Measurements from ENCODE around the gene SOX14. TPM values are rescaled to one million over a fixed set of nuclear protein-coding genes. Genes with fewer than 3 reads are reported as not detected.

The SOX14 gene
- total and polyA plus RNA-seq, 2 experiments from 2014 or later, result 0.39 TPM; not detected in 1

DNA sequence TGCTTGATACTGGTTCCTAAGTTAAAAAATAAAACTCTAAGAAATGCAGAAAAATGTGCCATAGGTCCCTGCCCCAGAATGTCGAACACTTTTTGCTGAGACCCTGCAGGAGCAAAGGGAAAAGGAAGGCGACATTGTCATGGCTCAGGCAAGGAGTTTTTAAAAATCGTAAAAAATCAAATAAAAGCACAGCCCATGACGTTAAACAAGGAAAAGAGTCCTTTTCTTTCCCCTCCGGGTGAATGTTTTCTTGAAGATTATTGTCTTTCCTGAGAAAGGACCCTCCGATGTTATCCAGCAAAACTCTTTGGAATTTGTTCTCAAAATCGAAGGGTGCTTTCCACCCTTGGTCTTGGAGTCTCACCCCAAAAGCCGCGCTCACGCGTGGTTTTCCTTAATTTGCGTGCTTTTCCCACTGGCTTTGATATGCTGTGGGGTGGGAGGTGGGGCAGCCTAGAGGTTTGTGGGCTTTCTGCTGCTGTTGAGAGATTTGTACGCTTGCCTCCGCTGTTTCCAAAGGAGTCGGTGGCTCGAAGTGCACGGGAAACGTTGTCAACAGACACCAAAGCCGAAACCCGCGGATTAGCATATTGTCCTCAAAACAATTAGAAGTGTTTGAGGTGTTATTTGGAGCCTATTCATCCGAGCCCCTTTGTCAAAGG is 2.9 kb downstream of the SOX14 start:
- Mint-ChIP-seq H3K9me3 (no peaks in the 10 kb centered on the region; the same call in 2 of the 3 replicates), H3K27ac (no peak overlapping the region), H3K36me3 (ENCODE audit: low read depth) (no peaks in the 10 kb centered on the region; the same call in 2 of the 3 replicates), H3K4me1 (peaks cover 70% of the 10 kb centered on the region), H3K27me3 (ENCODE audit: insufficient read depth, low read depth, poor library complexity) (peaks cover 100% of the 10 kb centered on the region), H3K4me3 (peak overlapping the region; percentile 83)
- Histone ChIP-seq H3K79me2 (replicated peaks; ENCODE audit: insufficient read depth) (no peaks in the 10 kb centered on the region), H3K27me3 (ENCODE audit: insufficient read depth) (peaks cover 99% of the 10 kb centered on the region), H3F3A (replicated peaks; ENCODE audit: low read depth) (peaks cover 52% of the 10 kb centered on the region), H3K9me2 (ENCODE audit: insufficient read depth) (no peaks in the 10 kb centered on the region), H3K4me1 (ENCODE audit: insufficient read depth) (peaks cover 66% of the 10 kb centered on the region), H3K27ac (ENCODE audit: low read depth) (no peak overlapping the region), H2AFZ (no peak overlapping the region), H3K4me2 (peak overlapping the region; percentile 82), H3K4me3 (peak overlapping the region; percentile 37), H4K20me1 (replicated peaks; ENCODE audit: insufficient read depth) (peaks cover 10% of the 10 kb centered on the region; the same call in 1 of the 2 replicates), H3K36me3 (ENCODE audit: insufficient read depth) (no peaks in the 10 kb centered on the region)
- no peak for ATAC-seq
- TF ChIP-seq EZH2 (IDR thresholded peaks at IDR 0.05; ENCODE audit: low read depth, unreplicated experiment), result peak; percentile 34
- no peak for TF ChIP-seq CREB1 (CRISPR knock-in tag; IDR thresholded peaks at IDR 0.05; ENCODE audit: low read depth)
- peak; percentile 27 for TF ChIP-seq EZH2phosphoT487 (IDR thresholded peaks at IDR 0.05; ENCODE audit: unreplicated experiment)
- DNase-seq (ENCODE audit: low spot score), result peak; percentile 78

DNA sequence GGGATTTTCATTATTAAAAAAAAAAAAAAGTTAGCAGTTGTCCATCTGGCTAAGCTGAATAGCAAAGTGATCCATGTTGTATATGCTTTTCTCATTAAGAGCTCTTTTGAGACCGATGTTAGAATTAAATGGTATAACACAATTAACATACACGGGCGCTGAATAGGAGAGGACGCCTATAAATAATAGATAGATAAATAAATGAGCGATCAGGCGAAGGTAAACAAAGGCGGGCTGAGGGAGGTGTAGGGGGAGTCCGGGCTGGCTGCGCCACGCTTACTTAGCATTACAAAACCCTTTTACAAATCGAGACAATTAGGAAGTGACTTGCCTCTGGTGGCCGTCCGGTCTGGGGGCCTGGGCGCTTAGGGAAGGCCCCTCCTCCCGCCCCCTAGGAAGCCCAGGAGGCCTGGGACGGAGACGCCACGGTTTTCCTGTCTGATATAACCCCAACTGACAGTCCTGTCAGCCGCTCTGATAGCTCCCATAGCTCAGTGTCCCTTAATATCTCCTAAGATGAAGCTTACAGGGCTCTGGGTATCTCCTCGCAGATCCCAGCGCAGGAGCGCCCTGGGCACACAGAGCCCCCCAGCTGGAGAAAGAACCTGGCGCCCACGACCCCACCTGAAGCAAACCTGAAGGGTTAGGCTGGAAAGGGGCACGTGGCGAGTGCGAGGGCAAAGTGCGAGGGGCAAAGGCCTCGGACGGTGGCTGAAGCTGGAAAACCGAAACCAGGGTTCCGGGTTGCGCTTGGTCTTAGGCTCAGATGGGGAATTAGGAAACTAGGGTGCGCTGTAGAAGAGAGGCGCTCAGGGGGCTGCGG is 3.6 kb downstream of the SOX14 start:
- no peaks in the 10 kb centered on the region for H3K79me2 ChIP-seq (replicated peaks; ENCODE audit: insufficient read depth)
- no peaks in the 10 kb centered on the region for H3K9me2 ChIP-seq (ENCODE audit: insufficient read depth)
- Mint-ChIP-seq H3K4me3 (peak overlapping the region; percentile 83), H3K27ac (no peak overlapping the region), H3K9me3 (no peaks in the 10 kb centered on the region; the same call in 2 of the 3 replicates), H3K4me1 (peaks cover 68% of the 10 kb centered on the region), H3K27me3 (ENCODE audit: insufficient read depth, low read depth, poor library complexity) (peaks cover 100% of the 10 kb centered on the region), H3K36me3 (ENCODE audit: low read depth) (no peaks in the 10 kb centered on the region; the same call in 2 of the 3 replicates)
- peaks cover 99% of the 10 kb centered on the region for H3K27me3 ChIP-seq (ENCODE audit: insufficient read depth)
- H3K36me3 ChIP-seq (ENCODE audit: insufficient read depth), result no peaks in the 10 kb centered on the region
- H3K4me2 ChIP-seq, result peak overlapping the region; percentile 82
- TF ChIP-seq EZH2 (IDR thresholded peaks at IDR 0.05; ENCODE audit: low read depth, unreplicated experiment) (peak; percentile 23), CREB1 (CRISPR knock-in tag; IDR thresholded peaks at IDR 0.05; ENCODE audit: low read depth) (no peak), ZNF331 (CRISPR knock-in tag; IDR thresholded peaks at IDR 0.05; ENCODE audit: low read depth) (no peak), NANOG (IDR thresholded peaks at IDR 0.05; ENCODE audit: borderline replicate concordance) (peak; percentile 63), CTCF (conservative IDR thresholded peaks at IDR 0.05; ENCODE audit: low read depth in 2 of 2) (no peak), ZNF114 (CRISPR knock-in tag; IDR thresholded peaks at IDR 0.05) (no peak), EZH2phosphoT487 (IDR thresholded peaks at IDR 0.05; ENCODE audit: unreplicated experiment) (peak; percentile 34), STAT1 (IDR thresholded peaks at IDR 0.05; ENCODE audit: unreplicated experiment) (no peak), POLR2AphosphoS5 (IDR thresholded peaks at IDR 0.05; ENCODE audit: low read depth) (no peak)
- TF ChIP-seq, protein P1, sequence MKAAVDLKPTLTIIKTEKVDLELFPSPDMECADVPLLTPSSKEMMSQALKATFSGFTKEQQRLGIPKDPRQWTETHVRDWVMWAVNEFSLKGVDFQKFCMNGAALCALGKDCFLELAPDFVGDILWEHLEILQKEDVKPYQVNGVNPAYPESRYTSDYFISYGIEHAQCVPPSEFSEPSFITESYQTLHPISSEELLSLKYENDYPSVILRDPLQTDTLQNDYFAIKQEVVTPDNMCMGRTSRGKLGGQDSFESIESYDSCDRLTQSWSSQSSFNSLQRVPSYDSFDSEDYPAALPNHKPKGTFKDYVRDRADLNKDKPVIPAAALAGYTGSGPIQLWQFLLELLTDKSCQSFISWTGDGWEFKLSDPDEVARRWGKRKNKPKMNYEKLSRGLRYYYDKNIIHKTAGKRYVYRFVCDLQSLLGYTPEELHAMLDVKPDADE (IDR thresholded peaks at IDR 0.05), result no peak
- H3K4me3 ChIP-seq, result peak overlapping the region; percentile 49
- H3K27ac ChIP-seq (ENCODE audit: low read depth), result no peak overlapping the region
- H3K4me1 ChIP-seq (ENCODE audit: insufficient read depth), result peaks cover 66% of the 10 kb centered on the region
- peak; percentile 10 for ATAC-seq
- DNase-seq (ENCODE audit: low spot score), result peak; percentile 94
- H3F3A ChIP-seq (replicated peaks; ENCODE audit: low read depth), result peaks cover 47% of the 10 kb centered on the region
- peaks cover 2% of the 10 kb centered on the region; the same call in 1 of the 2 replicates for H4K20me1 ChIP-seq (replicated peaks; ENCODE audit: insufficient read depth)
- H2AFZ ChIP-seq, result no peak overlapping the region

Measured in GM23338 (cell line).